Urothelium cell line (cell line): ENCODE measurements around the gene ARHGAP10.
"Not testable (repeated sequence)": the region's sequence is repeated elsewhere in the genome, so short reads cannot be mapped to it uniquely, and the experiment has no call there.

ENCODE experiments used
- DNase-seq: peaks from one replicate; pipeline ENCODE4 v3.0.0; 2011; ENCODE audit warnings: low spot score, mixed read lengths
- FAIRE-seq: peaks from 2 replicates; lab custom pipeline; 2011; peaks lifted over from hg19 to GRCh38; lab: Jason Lieb, UNC

Gene ARHGAP10

DNA sequence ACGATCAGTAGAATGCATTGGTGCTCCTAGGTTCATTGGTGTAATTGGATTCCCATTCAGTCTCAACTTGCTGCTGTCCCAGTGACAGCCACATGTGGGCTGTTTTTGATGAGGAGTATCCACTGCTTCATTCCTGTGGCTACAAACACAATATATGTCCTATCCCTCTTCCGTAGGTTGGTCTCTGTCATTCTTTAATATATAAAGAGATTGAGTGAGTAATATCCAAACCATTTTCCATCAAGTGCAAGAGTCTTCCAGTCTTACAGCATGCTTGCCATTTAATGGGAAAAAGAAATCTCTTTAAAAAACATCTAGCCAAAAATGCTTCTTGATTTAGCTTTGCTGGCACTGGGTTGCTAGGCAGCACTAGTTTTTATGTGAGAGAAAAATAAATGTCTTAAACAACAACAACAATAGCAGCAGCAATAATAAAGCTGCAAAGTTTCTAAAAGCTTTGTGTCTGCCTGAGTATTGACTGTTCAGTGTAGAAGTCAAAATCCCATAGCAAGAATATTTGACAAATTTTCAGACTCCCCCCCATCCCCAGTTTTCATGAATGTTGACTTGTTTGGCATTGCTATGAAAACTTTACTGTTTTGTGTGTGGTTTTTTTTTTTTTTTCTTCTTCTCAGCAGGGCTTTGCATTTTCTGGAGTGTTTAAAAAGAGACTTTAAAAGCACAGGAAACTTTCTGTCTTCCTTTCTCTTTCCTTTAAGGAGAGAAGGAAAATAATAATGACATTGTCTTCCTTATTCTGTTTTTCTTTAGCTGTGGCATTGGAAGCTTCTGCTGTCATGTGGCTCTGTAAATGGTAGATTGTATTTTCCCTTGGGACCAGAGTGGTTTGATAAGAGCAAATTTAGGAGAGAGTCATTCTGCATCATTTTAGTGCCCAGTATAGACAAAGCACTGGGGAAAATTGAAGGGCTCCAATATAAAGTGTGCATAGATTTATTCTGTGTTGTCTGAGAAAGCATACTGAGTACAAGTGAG, 244.3 kb downstream of the ARHGAP10 start:
- FAIRE-seq (no peak), DNase-seq (peak; percentile 11)

DNA sequence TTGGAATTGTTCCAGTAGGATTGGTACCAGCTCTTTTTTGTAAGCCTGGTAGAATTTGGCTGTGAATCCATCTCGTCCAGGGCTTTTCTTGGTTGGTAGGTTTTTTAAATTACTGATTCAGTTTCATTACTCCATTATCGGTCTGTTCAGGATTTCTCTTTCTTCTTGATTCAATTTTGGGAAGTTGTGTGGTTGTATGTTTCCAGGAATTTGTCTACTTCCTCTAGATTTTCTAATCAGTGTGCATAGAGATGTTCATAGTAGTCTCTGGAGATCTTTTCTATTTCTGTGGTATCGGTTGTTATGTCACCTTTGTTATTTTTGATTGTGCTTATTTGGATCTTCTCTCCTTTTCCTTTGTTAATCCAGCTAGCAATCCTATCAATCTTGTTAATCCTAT, 248.7 kb downstream of the ARHGAP10 start:
- no peak for FAIRE-seq

DNA sequence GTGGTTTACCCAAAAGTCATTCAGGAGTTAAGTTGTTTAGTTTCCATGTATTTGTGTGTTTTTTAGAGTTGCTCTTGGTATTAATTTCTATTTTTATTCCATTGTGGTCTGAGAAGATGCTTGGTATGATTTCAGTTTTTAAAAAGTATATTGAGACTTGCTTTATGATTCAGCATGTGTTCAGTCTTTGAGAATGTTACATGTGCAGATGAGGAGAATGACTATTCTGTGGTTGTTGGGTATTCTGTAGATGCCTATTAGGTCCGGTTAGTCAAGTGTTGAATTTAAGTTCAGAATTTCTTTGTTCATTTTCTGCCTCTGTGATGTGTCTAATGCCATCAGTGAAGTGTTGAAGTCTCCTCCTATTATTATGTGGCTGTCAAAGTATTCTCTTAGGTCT, 249.4 kb downstream of the ARHGAP10 start:
- FAIRE-seq: no peak
- DNase-seq: no peak

More for the DNA sequence above, 248.7 kb downstream of the ARHGAP10 start:
- no peak for DNase-seq

GRCh38 chr4:147984065-147984777, 252.3 kb downstream of the ARHGAP10 start:
- FAIRE-seq (no peak), DNase-seq (peak; percentile 68)

DNA sequence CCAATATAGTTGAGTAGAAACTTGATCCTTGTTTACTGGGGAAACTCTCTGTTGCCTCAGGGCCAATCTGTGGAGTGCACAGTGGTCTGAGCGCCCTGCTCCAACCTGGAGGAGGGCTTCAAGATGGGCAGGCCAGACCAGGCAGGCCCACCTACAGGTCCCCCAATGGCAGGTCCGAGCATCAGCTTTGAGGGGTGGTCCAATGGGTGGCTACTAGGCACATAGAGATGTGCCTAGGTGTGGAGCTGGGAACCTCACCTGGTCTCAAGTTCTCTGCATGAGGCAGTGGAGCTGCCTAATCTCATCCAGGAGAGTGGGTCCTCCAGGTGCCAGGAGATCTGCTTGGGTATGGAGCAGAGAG, 252.9 kb downstream of the ARHGAP10 start:
- FAIRE-seq (no peak), DNase-seq (no peak)

- no peak for FAIRE-seq
- DNase-seq: no peak
Observed at GRCh38 chr4:147985376-147985775, 253.5 kb downstream of the ARHGAP10 start.

DNA sequence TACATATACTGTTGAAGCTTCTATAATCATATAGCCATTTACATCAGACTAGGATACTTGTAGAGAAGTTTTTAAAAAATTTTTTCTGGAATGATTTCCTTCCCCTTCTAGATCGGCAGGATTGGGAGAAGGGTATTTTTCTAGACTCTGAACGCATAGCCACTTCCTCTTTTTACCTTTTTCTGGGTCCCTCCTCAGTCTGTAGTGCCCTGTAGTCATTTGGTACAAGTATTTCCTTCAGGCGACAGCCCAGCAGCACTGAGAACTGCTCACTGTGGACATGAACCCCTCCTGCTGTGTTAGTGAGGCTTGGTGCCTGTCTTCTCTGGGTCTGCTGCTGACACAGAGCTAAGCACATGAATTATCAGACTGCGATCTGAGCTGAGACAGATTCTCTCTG, 255.4 kb downstream of the ARHGAP10 start:
- no peak for FAIRE-seq

DNA sequence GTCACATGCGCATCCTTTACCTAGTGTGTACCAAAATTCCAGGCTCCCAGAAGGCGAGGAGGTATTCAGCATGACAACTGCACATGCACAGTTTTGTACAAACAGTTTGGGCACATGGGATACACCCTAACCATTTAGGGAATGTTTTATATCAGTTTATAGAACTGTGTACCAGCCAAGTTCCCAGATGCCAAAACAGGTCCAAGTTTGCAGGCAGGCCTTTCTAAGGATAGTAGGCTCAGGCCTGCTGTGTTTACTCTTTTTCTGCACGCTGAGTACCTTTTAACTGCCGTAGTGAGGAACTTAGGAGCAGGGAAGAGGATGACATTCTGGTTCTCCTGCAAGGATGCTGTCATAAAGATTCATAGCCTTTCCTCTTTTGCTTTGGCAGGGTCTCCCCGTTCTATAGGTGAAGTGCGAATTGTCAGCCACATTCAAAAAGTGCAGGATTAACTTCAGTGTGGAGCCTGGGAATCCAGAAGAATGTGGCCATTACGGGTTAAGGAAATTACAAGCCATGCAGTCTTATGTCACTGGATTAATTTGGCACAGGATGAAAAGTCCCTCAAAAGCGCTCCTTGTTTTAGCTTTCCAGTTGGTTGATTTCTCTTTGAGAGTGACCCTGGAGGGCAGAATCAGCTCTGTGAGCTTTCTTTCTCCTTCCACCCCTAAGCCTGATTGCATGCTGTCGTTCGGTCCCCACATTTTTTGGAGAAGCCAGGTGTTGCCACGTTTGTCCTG, 259.8 kb downstream of the ARHGAP10 start:
- no peak for DNase-seq
- no peak for FAIRE-seq

More for the DNA sequence above, 255.4 kb downstream of the ARHGAP10 start:
- no peak for DNase-seq

DNA sequence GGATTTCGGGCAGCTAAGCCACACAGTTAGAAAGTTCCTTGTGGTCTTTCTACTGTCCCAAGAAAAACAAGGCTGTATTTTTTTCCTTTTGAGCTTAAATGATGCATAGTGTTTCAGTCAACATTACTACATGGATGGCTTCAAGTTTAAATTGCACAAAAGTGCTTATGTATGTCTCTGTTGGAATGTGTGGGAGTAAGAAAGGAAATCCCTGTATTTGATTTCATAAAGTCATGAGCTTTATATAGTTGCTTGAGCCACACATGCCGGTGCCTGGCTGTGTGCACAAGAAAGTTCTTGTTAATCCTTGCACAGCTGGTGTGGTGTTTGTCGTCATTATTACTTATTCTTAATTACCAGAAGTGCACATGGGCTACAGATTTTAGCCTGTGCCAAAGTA, 262.2 kb downstream of the ARHGAP10 start:
- FAIRE-seq (no peak), DNase-seq (no peak)

- FAIRE-seq: no peak
Observed at GRCh38 chr4:147994491-147995385, 262.9 kb downstream of the ARHGAP10 start.

DNA sequence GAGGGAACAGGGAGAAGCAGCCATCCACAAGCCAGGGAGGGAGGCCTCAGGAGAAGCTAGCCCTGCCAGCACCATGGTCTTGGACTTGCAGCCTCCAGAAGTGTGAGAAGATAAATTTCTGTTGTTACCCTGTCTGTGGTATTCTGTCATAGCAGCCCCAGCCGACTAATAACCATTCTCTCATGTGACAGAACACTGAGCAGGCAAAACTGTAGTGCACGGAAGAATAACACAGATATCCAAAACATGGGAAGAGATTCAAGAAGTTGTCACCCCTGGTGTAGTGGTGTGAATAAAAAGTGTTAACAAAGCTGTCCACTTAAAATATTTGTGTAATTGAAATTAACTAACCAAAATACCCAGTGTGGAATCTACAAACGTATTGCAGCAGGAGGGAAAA, 265.0 kb downstream of the ARHGAP10 start:
- DNase-seq: no peak
- FAIRE-seq: no peak

More at GRCh38 chr4:147994491-147995385, 262.9 kb downstream of the ARHGAP10 start:
- no peak for DNase-seq

DNA sequence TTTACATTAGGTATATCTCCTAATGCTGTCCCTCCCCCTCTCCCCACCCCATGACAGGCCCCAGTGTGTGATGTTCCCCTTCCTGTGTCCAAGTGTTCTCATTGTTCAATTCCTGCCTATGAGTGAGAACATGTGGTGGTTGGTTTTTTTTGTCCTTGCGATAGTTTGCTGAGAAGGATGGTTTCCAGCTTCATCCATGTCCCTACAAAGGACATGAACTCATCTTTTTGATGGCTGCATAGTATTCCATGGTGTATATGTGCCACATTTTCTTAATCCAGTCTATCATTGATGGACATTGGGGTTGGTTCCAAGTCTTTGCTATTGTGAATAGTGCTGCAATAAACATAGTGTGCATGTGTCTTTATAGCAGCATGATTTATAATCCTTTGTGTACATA, 268.1 kb downstream of the ARHGAP10 start:
- not testable (repeated sequence) for DNase-seq, FAIRE-seq

GRCh38 chr4:148004228-148004857, 272.5 kb downstream of the ARHGAP10 start:
- FAIRE-seq (no peak), DNase-seq (peak; percentile 22)

- DNase-seq (no peak), FAIRE-seq (no peak)
Observed at GRCh38 chr4:148006001-148006400, 274.1 kb downstream of the ARHGAP10 start.

DNA sequence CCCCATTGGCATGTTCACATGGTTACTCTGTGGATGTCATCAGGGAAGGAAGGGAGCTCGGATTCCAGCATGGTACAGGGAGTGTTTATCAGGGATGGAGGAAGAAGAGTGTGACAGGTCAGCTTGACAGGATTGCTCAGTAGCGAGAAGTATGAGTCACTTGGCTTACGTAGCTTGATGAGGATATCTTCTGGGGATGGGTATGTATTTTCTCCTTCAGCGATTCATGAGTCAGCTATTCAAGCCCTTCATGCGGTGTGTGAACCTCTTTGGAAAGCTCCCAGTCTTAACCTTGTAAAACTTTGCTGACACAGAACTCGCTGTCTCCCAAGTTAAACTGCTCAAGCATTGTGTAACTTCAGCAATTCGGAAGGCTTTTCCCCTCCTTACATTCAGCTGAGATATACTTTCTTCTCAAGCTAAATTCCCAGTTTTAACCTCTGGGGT, 275.4 kb downstream of the ARHGAP10 start:
- DNase-seq: peak; percentile 88
- no peak for FAIRE-seq

DNA sequence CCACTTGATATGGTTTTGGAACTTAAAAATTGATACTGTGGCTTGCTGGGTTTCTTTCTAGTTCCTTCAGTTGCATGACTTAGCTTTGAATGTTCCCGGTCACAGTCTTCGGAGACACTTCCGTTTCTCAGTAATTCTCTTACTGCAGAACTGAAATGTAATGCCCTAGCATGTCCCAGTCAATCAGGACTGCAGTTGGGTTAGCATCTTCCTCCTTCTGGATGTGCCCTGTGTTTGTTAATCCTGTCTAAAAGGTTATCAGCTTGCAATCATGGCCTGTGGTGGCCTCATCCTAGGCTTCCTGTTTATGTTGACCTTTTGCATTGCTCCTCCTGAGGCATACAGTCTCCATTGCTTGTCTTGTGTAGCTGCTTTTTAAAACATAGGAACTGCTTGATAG, 275.9 kb downstream of the ARHGAP10 start:
- DNase-seq: peak; percentile 12
- no peak for FAIRE-seq

- FAIRE-seq (no peak), DNase-seq (no peak)
Observed at GRCh38 chr4:148015058-148015457, 283.2 kb downstream of the ARHGAP10 start.

- no peak for FAIRE-seq
- no peak for DNase-seq
Observed at GRCh38 chr4:148015468-148015867, 283.6 kb downstream of the ARHGAP10 start.

DNA sequence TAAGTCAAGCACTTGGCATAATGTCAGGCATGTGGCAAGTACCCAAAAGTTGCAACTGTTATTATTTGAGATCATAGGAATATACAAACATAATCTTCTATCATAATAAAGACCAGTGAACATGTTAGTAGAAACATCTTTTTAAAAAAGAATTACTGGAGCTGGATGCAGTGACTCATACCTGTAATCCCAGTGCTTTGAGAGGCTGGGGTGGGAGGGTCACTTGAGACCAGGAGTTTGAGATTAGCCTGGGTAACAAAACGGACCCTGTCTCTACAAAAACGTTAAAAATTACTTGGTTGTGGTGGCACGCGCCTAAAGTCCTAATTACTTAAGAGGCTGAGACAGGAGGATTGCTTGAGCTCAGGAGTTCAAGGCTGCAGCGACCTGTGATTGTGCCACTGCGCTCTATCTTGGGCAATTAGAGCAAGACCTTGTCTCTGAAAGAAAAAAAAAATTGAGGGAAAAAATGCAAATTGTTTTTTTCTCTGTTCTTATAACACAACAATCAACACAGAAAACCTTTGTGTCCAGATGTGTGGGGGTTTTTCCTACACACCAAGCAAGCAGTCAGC, 284.3 kb downstream of the ARHGAP10 start:
- no peak for FAIRE-seq

More for the DNA sequence above, 284.3 kb downstream of the ARHGAP10 start:
- no peak for DNase-seq
